Measurements from ENCODE around the gene TMEM92.
A peak's percentile ranks its signal among the peaks of the same experiment; 100 is the strongest.
"Not testable (repeated sequence)": the region's sequence is repeated elsewhere in the genome, so short reads cannot be mapped to it uniquely, and the experiment has no call there.

The TMEM92 gene

DNA sequence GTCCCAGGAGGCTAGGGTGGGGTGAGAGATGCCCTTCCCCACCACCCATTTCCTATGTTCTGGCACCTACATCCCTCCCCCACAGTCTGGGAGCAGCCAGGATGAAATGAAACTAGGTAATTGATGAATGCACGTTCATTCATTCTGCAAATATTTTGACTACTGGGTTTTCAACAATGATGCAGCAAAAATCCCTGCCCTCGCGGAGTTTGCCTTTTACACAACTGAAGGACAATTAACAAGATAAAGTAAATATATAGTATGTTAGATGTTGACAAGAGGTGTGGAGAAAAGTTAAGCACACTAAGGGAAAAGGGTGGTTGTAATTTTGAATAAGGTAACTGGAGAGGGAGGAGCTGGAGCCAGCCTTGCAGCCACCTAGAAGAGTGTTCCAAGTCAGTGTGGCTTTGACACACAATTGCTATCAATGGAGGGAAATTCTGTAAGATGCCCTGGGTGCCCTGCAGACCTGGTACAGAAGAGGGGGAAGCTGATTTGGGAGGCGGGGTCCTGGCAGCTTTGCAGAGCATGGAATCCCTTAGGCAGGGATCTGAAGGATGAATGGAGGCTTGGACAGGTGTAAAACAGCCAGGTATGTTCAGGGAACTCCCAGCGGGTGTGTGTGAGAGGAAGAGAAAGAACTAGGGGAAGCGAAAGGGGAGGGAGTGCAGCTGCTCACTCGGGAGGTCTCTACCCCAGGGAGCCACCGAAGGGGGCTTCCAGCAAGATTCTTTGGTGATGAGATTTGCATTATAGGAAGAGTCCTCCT, 2.5 kb downstream of the TMEM92 start:
- no peak for DNase-seq

DNA sequence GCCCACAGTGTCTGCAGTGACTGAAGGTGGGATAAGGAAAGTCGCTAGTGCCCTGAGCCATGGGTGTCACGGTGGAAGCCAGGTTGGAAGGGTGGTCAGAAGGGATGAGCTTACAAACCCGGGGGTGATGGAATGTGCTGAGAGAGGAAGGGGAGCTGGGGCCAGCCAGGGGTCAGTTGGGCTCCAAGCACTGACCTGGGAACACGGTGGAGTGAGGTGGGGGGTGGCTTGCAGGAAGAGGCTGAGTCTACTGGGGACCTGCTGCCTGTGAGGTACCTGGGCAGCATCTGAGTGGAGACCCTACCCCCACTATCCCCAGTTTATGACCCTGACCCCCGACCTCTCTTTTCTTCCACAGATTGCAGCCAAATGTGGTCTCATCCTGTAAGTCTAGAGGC, 3.1 kb downstream of the TMEM92 start:
- no peak for DNase-seq

DNA sequence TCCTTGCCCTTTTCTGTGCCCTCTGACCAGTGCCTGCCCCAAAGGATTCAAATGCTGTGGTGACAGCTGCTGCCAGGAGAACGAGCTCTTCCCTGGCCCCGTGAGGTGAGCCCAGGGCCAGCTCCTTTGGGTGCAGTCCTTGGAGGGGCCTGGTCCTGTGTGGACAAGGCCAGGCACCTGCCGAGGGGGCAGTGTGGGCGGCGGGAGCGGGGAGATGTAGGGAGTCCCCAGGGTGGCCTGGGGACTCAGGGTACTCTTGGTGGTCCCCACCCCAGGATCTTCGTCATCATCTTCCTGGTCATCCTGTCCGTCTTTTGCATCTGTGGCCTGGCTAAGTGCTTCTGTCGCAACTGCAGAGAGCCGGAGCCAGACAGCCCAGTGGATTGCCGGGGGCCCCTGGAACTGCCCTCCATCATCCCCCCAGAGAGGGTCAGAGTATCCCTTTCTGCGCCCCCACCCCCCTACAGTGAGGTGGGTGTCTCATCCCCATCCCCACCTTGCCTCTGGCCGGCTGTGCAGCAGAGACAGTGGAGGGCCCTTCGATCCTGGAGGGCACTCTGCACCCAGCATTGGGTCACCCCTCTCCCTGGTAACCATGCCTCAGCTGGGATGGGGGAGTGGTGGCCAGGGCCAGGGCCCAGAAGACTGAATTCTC, 4.4 kb downstream of the TMEM92 start:
- no peak for DNase-seq

DNA sequence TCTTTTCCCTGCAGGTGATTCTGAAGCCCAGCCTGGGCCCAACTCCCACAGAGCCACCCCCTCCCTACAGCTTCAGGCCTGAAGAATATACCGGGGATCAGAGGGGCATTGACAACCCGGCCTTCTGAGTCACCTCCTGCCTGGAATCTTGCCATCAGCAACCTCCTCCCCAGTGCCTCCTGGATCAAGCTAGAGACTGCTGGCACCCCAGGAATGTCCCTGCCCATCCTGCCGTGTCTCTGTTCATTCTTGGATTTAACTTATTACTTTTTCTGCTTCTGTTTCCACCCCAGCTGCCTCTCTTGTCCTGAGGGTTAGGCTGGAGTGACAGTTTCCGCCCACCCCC, 4.9 kb downstream of the TMEM92 start:
- DNase-seq = no peak

DNA sequence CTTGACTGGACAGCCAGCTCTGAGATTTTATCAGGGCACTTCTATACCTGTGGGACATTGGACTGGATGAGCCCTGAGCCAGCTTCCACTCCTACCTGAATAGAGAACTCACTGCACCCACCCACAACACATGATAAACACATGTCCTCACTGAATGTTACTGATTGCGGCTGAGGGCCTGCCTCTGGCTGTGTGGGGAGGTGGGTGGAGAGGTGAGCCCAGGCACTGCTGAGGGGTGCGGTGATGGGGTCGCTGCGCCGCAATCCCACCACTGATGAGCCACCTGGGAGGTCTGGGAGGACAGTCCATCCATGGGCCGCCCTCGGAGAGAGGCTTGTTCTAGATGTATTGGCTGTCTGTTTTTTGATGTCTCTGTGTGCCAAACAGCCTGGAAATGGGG, 5.4 kb downstream of the TMEM92 start:
- DNase-seq = no peak

DNA sequence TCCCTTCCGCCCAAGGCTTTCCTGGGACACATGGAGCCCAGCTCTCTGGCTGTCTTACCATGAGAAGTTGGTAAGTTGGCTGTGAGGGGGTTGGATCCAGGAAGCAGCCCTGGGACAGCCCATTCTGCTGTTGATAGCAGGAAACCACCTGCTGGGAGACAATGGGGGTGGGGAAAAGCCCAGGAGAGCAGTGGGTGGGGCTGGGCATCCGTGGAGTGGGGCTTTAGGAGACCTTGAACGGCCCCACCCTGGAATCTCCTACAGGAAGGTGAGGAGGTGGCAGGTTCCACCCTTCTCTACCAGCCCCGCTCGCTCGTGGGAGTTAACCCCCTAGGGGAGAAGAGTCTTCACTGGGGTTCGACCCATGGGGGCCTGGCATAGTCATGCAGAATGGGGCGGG, 5.8 kb downstream of the TMEM92 start:
- DNase-seq = no peak

DNA sequence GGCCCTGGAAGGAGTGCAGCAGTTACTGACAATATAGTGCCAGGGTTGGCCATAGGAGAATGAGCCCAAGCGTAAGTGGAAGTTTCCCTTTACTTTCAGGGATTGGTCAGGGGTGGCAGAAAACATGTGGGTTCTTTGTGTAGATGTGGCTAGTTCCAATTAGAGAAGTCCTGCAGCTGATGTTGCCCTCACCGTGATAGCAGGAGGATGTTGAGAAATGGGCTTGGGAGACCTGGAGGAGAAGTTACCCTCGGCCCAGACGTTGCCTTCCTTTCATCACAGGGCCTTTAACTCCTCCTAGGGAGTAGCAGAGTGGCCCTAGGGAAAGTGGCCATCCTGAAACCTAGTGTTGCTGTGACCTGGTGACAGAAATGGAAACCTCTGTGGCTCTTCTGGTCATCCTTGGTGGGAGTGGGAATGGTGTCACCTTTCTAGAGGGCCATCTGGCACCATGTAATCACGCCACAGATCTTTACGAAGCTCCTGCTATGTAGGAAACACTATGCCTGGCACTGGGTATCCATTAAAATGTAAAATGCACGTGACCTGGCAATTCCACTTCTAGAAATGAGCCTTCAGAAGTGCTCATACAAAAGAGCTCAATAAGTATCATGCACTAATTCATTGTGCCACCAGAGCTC, 6.7 kb downstream of the TMEM92 start:
- no peak for DNase-seq

DNA sequence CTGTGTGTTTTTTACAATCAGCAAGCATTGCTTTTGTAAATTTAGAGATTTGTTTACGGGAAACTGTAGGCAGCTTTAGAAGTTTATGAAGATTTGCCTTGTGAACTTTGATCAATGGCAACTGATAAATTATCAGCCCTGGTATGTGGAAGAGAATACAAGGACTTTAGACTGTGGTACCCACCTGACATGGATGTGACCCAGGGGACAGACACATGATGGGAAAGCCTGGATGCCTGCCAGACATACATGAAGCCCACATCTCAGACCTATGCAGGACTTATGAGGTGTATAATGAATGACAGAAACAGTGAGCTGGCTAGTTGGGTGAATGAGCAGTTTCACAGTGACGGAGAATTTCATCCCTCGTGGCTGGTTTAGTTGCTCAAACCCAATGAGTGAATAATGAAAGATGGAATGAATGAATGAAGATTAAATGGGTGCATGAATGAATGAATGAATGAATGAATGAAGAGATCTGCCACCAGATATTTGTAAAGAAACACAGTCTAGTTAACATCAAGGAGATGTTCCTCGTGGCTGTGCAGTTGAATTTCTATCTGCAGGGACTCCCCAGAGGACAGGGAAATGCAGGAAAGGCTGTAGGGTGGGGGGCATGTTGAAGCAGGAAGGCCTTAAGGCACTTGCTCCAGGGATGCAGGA, 7.6 kb downstream of the TMEM92 start:
- no peak for DNase-seq

DNA sequence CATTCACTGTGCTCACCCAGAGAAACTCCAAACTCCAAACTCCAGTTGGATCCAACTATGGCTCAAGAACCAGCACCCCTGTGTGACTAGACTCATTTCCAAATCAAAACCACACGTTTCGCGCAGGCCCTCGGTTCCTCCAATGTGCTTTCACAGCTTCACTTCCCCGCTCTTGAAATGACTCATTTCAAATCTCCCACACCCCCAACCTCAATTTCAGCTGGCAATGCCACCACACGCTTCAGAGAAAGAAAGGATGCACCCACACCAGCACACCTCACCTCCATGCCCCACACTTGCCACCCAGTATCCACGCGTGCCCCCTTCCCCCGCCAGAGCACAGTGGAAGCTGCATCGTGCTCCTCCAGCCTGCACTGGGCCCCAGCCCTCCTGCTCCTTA, 9.0 kb downstream of the TMEM92 start:
- DNase-seq = no peak

DNA sequence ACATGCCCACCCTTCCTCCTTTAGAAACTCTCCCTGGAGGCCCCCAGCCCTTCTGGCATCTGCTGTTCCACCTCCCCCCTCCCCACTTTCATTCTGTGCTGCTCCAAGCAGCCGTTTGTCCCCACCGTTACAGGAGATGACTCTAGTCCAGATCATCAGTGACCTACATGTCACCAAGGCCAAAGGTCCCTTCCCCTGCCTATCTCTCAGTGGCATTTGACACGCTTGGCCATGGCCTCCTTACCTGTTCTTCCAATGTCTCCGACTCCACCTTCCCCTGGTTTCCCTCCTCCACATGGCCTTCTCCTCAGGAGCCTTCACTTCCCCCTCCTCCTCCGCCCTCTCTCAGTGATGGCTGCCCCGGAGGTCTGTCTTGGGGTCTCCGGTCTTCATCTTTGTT, 9.4 kb downstream of the TMEM92 start:
- DNase-seq = no peak

DNA sequence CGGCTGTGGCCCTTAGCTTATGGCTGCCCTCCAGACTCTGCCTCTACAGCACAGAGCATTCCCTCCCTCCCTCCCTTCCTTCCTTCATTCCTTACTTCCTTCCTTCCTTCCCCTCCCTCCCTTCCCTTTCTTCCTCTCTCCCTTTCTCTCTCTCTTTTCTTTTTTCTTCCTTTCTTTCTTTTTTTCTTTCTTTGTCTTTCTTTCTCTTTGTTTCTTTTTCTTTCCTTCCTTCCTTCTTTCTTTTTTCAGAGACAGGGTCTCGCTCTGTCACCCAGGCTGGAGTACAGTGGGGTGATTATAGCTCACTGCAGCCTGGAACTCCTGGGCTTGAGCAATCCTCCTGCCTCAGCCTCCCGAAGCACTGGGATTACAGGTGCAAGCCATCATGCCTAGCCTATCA, 11.7 kb downstream of the TMEM92 start:
- DNase-seq = no peak

DNA sequence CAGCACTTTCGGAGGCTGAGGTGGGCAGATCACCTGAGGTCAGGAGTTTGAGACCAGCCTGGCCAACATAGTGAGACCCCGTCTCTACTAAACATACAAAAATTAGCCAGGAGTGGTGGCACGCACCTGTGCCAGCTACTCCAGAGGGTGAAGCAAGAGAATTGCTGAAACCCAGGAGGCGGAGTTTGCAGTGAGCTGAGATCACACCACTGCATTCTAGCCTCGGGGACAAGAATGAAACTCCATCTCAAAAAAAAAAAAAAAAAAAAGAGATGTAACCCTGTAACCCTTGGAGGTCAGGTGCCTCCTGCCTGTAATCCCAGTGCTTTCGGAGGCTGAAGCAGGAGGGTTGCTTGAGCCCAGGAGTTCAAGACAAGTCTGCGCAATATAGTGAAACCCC, 13.0 kb downstream of the TMEM92 start:
- not testable (repeated sequence) for DNase-seq

DNA sequence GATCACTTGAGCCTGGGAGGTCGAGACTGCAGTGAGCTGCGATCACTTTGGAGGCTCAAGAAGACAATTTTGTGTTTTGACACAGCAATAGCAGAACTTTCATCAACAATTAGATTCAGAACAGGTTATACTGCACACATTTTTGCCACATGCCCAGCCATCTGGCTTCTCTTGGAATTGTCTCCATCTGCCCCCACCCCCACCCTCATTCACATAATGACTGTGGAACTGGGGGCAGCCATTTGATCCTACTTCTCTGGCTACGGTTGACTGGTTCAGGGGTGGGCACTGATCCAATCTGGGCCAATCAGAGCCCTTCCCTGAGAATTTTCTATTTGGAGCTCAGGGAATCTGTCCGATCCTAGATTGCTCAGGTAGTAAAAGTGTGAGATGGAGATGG, 14.0 kb downstream of the TMEM92 start:
- no peak for DNase-seq

DNA sequence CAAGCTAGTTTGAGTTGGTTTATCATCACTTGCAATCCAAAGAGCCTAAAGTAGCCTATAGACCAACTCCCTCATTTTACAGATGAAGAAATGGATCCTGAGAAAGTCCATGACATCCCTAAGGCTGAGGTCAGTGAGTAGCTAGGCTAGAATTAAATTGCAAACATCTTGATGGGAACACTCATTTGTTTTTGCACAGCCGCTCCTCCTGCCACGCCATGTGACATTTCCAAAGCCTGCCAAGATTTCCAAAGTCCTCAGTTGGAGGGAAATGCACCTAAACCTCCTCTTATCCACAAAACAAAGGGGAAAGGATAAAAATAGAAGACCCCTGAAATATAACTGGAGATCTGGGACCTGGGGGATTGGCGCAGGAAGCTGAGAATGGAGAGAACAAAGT, 15.0 kb downstream of the TMEM92 start:
- no peak for DNase-seq

DNA sequence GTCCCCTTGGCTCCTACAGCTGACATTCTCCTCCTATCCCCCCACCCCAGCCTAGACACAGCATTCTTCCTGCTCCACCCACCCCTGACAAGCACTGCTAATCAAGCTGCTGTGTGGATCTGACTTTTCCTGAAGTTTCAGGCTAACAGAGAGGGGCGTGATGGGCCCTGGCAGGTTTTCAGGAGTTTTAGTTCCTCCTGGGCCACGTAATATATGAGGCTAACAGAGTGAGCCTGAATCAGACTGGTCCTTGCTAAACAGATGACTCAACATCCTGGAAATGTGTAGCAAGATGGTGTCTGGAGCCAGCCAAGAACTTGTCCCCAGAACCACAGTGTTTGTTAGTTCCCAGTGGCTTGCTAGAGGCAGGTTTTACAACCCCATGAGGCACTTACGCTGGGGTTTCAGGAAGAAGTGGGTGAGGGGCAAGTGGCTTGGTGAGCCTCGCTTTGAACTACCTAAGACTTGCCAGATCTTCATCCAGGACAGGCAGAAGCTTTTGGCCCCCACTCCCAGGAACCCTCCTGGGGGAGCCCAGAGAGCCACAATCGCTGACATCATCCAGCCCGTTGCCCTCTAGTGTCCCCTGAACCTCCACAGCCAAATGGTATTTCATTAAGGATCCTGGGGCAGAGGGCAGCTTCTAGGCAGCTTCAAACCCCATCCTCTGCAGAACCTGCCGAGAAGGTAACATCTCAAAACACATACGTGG, 15.9 kb downstream of the TMEM92 start:
- peak; percentile 7 for DNase-seq

DNA sequence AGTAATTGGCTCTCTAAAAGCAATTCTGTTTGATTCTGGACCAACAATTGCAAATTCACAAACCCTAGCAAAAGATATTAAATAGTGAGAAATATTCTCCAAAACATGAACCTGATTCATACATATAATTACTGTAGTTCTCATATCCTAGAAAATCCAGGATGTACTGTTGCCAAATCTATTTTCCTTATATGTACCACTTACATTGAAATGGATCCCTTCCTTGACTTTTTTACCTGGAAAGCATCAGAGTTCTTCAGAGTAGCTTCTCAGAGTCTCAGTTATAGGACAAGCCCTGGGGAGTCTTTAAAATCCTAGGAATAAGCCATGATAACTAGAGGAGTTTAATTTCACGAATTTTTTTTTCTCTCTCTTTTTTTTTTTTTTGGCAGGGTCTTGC, 16.7 kb downstream of the TMEM92 start:
- no peak for DNase-seq

DNA sequence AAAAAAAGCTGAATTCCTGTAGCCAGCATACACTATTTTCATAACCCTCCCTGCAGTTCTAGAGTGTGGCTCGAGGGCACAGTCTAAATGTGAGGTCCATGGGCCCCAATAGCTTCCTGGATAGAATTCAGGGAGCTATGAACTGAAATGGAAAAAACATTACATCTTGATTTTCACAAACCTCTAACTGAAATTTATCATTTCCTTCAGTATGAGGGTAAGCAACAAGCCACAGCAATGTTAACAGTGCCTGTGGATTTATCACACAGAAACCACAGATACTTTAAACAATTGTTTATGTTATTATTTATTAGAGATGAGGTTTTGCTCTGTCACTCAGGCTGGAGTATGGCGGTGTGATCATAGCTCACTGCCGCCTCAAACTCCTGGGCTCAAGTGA, 18.2 kb downstream of the TMEM92 start:
- DNase-seq = no peak

DNA sequence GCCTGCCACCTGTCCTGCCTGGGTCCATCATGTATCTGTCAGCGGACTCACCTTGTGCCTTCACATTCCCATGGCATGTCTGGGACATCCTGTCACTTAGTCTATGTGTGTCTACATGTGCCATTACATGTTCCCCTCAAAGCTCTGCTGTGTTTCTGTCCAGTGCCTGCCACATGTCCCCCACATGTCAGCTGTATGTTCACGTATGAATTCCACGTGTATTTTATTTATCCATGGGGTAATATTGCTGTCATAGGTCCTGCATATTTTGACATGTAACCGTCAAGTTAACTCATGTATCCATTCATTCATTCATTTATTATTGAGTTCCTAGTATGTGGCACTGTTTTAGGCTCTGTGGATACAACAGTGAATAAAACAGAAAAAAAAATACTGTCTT, 20.8 kb downstream of the TMEM92 start:
- no peak for DNase-seq

DNA sequence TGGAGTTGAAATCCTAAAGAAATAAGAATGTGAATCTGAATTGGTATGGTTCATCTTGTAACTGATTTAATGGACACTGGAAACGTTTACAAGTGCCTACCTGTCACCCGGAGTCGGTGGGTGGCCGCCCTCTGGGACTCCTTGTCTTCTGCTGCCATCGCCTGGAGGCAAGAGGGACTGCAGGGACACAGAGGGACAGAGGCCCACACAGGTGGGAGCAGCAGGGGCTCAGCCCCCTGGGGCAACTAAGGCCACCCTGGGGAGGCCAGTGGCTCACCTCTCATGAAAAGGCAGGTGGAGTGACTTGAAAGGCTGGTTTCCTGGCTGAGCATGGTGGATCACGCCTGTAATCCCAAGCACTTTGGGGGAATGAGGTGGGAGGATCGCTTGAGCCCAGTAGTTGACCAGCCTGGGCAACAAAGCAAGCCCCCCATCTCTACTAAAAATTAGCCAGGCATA, 23.2 kb downstream of the TMEM92 start:
- DNase-seq = peak; percentile 81

DNA sequence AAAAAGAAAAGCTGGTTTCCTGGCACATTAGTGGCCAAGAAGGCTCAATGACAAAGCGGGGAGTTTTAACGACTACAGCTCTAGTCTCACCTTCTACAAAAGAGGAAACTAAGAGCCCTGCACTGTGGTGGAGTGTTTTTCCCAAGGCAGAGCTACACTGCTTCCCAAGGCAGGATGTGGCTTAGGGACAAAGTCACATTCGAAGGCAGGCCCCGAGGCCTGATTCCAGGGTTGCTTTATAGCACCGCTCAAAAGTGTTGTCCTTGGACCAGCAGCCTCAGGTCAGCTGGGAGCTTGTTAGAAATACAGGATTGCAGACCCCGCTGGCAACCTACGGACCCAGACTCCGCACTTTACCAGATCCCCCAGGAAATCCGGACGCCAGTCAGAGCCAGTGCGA, 23.8 kb downstream of the TMEM92 start:
- no peak for DNase-seq

DNA sequence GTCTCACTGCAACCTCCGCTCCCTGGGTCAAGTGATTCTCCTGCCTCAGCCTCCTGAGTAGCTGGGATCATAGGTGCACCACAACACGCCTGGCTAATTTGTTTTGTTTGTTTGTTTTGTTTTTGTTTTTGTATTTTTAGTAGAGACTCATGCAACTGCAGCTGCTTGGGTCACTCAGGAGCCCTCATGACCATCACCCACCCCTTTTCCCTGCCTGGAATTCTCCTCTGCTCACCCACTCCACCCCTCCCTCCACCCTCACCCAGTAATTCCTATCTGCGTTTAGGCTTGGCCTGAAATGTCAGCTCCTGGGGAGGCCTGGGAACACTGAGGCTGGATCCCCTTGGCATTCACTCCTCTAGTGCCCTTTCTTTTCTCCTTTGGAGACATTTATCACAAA, 25.5 kb downstream of the TMEM92 start:
- no peak for DNase-seq

DNA sequence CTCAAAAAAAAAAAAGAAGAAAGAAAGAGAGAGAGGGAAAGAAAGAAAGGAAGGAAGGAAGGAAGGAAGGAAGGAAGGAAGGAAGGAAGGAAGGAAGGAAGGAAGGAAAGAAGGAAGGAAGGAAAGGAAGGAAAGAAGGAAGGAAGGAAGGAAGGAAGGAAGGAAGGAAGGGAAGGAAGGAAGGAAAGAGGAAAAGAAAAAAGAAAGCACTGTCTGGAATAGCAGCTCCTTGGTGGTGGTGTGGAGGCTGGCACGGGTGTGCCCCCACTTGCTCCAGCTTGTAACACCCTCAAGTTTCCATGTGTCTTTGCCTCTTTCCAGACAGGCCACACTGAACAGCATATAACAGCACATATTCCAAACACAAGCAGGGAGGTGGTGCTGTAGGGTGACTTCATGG, 26.6 kb downstream of the TMEM92 start:
- not testable (repeated sequence) for DNase-seq

DNA sequence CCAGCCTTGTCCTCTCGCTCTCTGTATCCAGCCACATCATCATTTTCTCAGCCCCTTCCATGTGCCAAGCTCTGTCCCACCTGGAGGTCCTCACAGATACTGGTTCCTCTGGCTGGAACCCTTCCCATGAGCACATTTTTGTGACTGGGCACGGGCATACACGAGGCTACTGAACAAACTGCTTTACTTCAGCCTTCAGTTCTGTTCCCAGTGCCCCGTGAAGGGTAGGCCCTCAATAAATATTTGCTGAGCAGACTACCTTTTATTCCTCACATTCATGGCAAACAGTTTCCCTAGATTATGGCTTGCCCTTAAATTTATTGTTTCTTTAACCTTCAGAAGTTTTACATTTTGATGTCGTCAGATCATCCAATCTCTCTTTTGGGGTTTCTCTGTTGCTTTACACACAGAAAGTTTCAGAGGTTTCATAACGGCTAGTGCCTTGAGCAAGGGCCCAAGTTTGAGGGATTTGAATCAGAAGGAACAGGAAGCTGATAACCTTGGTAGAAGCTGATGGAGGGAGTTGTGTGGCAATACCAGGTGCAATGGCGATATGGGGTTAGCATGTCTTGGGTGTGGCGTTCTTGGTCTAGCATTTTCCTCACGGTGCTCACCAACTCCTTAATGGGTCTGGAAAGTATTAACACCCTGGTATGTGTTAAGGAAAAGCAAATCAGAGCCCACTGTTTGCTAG, 27.8 kb downstream of the TMEM92 start:
- DNase-seq = no peak
